ENCODE data around the gene UGT2B10. TPM values are rescaled to one million over a fixed set of nuclear protein-coding genes. Genes with fewer than 3 reads are reported as not detected.
"Not testable (repeated sequence)": the region's sequence is repeated elsewhere in the genome, so short reads cannot be mapped to it uniquely, and the experiment has no call there.

The UGT2B10 gene
- total RNA-seq, 1 experiment from 2014 or later, result not detected

GRCh38 chr4:68817386-68817785, 1.6 kb downstream of the UGT2B10 start:
- Histone ChIP-seq H2BK20ac (ENCODE audit: low read depth, low read length, poor library complexity, severe bottlenecking) (no peak overlapping the region), H3K4ac (ENCODE audit: low read depth, low read length) (no peak overlapping the region), H4K91ac (ENCODE audit: insufficient read length, low read depth, low read length) (no peak overlapping the region), H2AK5ac (ENCODE audit: insufficient read length, low read length) (no peak overlapping the region), H2AFZ (ENCODE audit: low read length) (no peak overlapping the region), H3K4me1 (ENCODE audit: insufficient read depth, low read length) (peaks cover 3% of the 10 kb centered on the region; the same call in 1 of the 2 replicates), H3K9me3 (ENCODE audit: control insufficient read depth, low read depth, low read length) (no peaks in the 10 kb centered on the region), H3K9ac (ENCODE audit: extremely low read depth, insufficient read length, low read length) (no peak overlapping the region), H4K5ac (ENCODE audit: insufficient read length, low read depth, low read length) (no peak overlapping the region), H3K4me2 (ENCODE audit: insufficient read depth, insufficient read length, low read length) (no peak overlapping the region), H4K8ac (replicated peaks; ENCODE audit: insufficient read length, low read depth, low read length) (no peak overlapping the region), H3T11ph (ENCODE audit: low read length) (no peak overlapping the region), H4K20me1 (ENCODE audit: control insufficient read depth, insufficient read depth, insufficient read length) (no peaks in the 10 kb centered on the region), H2BK5ac (ENCODE audit: insufficient read length, low read length) (no peak overlapping the region), H3K18ac (ENCODE audit: insufficient read length, low read depth, low read length) (no peak overlapping the region), H3K27me3 (ENCODE audit: insufficient read depth, low read length) (no peaks in the 10 kb centered on the region), H3K56ac (ENCODE audit: insufficient read length, low read depth, low read length) (no peak overlapping the region), H3K27ac (ENCODE audit: insufficient read length, low read depth, low read length) (no peak overlapping the region), H3K14ac (ENCODE audit: insufficient read depth, low read length) (no peak overlapping the region), H3K23ac (ENCODE audit: insufficient read length, low read depth, low read length) (no peak overlapping the region), H2BK120ac (ENCODE audit: low read depth, low read length, poor library complexity, severe bottlenecking) (no peak overlapping the region), H3K23me2 (ENCODE audit: insufficient read length, low read depth, low read length, poor library complexity, severe bottlenecking) (no peaks in the 10 kb centered on the region), H3K79me1 (ENCODE audit: insufficient read depth, low read depth, low read length, poor library complexity, severe bottlenecking) (no peaks in the 10 kb centered on the region), H2BK15ac (ENCODE audit: low read depth, low read length) (no peak overlapping the region), H3K79me2 (ENCODE audit: insufficient read depth, low read length) (no peaks in the 10 kb centered on the region), H2BK12ac (ENCODE audit: insufficient read length, low read depth, low read length) (no peak overlapping the region)
- DNase-seq, result no peak
- WGBS (ENCODE audit: extremely low coverage, insufficient read length, low lambda C conversion rate), result no CpG with 5 or more reads among the region's 2 CpGs
- H3K4me3 Mint-ChIP-seq, result no peak overlapping the region
- no peaks in the 10 kb centered on the region for H3K27me3 Mint-ChIP-seq (ENCODE audit: low read depth)
- H3K4me1 Mint-ChIP-seq, result peaks cover 23 to 24% of the 10 kb centered on the region in 2 experiments
- no peaks in the 10 kb centered on the region for H3K9me3 Mint-ChIP-seq
- H3K36me3 Mint-ChIP-seq (ENCODE audit: insufficient read depth in 1 of 3, low read depth in 3 of 3), result no peaks in the 10 kb centered on the region
- TF ChIP-seq, protein P1, sequence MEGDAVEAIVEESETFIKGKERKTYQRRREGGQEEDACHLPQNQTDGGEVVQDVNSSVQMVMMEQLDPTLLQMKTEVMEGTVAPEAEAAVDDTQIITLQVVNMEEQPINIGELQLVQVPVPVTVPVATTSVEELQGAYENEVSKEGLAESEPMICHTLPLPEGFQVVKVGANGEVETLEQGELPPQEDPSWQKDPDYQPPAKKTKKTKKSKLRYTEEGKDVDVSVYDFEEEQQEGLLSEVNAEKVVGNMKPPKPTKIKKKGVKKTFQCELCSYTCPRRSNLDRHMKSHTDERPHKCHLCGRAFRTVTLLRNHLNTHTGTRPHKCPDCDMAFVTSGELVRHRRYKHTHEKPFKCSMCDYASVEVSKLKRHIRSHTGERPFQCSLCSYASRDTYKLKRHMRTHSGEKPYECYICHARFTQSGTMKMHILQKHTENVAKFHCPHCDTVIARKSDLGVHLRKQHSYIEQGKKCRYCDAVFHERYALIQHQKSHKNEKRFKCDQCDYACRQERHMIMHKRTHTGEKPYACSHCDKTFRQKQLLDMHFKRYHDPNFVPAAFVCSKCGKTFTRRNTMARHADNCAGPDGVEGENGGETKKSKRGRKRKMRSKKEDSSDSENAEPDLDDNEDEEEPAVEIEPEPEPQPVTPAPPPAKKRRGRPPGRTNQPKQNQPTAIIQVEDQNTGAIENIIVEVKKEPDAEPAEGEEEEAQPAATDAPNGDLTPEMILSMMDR (conservative IDR thresholded peaks at IDR 0.05), result no peak
- H3K27ac Mint-ChIP-seq, result no peak overlapping the region

- not testable (repeated sequence) for H3K9ac ChIP-seq (ENCODE audit: extremely low read depth, insufficient read length, low read length); H2BK15ac ChIP-seq (ENCODE audit: low read depth, low read length); H3K18ac ChIP-seq (ENCODE audit: insufficient read length, low read depth, low read length); H3K4me3 Mint-ChIP-seq; H3K9me3 ChIP-seq (ENCODE audit: control insufficient read depth, low read depth, low read length); H3K27ac ChIP-seq (ENCODE audit: insufficient read length, low read depth, low read length); H3T11ph ChIP-seq (ENCODE audit: low read length); H3K14ac ChIP-seq (ENCODE audit: insufficient read depth, low read length); H4K5ac ChIP-seq (ENCODE audit: insufficient read length, low read depth, low read length); H3K9me3 Mint-ChIP-seq; H3K27me3 Mint-ChIP-seq (ENCODE audit: low read depth); H3K36me3 Mint-ChIP-seq (ENCODE audit: insufficient read depth in 1 of 3, low read depth in 3 of 3); H2BK120ac ChIP-seq (ENCODE audit: low read depth, low read length, poor library complexity, severe bottlenecking); H4K8ac ChIP-seq (replicated peaks; ENCODE audit: insufficient read length, low read depth, low read length); H3K27ac Mint-ChIP-seq; DNase-seq; H3K4ac ChIP-seq (ENCODE audit: low read depth, low read length); H2BK12ac ChIP-seq (ENCODE audit: insufficient read length, low read depth, low read length); H3K4me2 ChIP-seq (ENCODE audit: insufficient read depth, insufficient read length, low read length); H3K4me1 ChIP-seq (ENCODE audit: insufficient read depth, low read length); H2AFZ ChIP-seq (ENCODE audit: low read length); H2BK20ac ChIP-seq (ENCODE audit: low read depth, low read length, poor library complexity, severe bottlenecking); H3K79me2 ChIP-seq (ENCODE audit: insufficient read depth, low read length); H3K27me3 ChIP-seq (ENCODE audit: insufficient read depth, low read length); H4K20me1 ChIP-seq (ENCODE audit: control insufficient read depth, insufficient read depth, insufficient read length); H3K23ac ChIP-seq (ENCODE audit: insufficient read length, low read depth, low read length); H3K79me1 ChIP-seq (ENCODE audit: insufficient read depth, low read depth, low read length, poor library complexity, severe bottlenecking); H3K56ac ChIP-seq (ENCODE audit: insufficient read length, low read depth, low read length); H3K23me2 ChIP-seq (ENCODE audit: insufficient read length, low read depth, low read length, poor library complexity, severe bottlenecking); H2AK5ac ChIP-seq (ENCODE audit: insufficient read length, low read length); H2BK5ac ChIP-seq (ENCODE audit: insufficient read length, low read length); H4K91ac ChIP-seq (ENCODE audit: insufficient read length, low read depth, low read length)
- peaks cover 23 to 24% of the 10 kb centered on the region in 2 experiments for H3K4me1 Mint-ChIP-seq
- no CpG with 5 or more reads among the region's 3 CpGs for WGBS (ENCODE audit: extremely low coverage, insufficient read length, low lambda C conversion rate)
Measured at GRCh38 chr4:68818030-68818462, 2.3 kb downstream of the UGT2B10 start.

Data from H9 (cell line).